Effector memory CD4-positive, alpha-beta T cell (primary cell): ENCODE measurements around the gene BACE2.
"Not testable (repeated sequence)": the region's sequence is repeated elsewhere in the genome, so short reads cannot be mapped to it uniquely, and the experiment has no call there.

Source experiments
- DNase-seq, 3 donors: peaks; one replicate each; pipeline ENCODE4 v3.0.0-alpha.2; 2020
- H3K27ac ChIP-seq: 2 replicates; pipeline ENCODE4 v1.7.0; 2013; ENCODE audit warnings: mild to moderate bottlenecking, low read length, moderate library complexity; ENCODE audit not compliant: insufficient read depth, poor library complexity, severe bottlenecking
- H3K27me3 ChIP-seq: replicated peaks from 2 replicates; pipeline ENCODE4 v1.7.0; 2013; ENCODE audit warnings: mild to moderate bottlenecking, low read length; ENCODE audit not compliant: insufficient read depth, control insufficient read depth, poor library complexity, severe bottlenecking
- H3K36me3 ChIP-seq: 2 replicates; pipeline ENCODE4 v1.7.0; 2013; ENCODE audit warnings: mild to moderate bottlenecking, low read length, moderate library complexity; ENCODE audit not compliant: control insufficient read depth, insufficient read depth
- H3K4me1 ChIP-seq: 2 replicates; pipeline ENCODE4 v1.7.0; 2013; ENCODE audit warnings: low read length, mild to moderate bottlenecking; ENCODE audit not compliant: control insufficient read depth, insufficient read depth, poor library complexity, severe bottlenecking
- H3K4me3 ChIP-seq: 2 replicates; pipeline ENCODE4 v1.7.0; 2013; ENCODE audit warnings: low read length, low read depth, mild to moderate bottlenecking; ENCODE audit not compliant: insufficient read depth, poor library complexity, severe bottlenecking
- H3K9me3 ChIP-seq: 2 replicates; pipeline ENCODE4 v1.7.0; 2013; ENCODE audit warnings: mild to moderate bottlenecking, low read length, moderate library complexity; ENCODE audit not compliant: control insufficient read depth

Gene BACE2

DNA sequence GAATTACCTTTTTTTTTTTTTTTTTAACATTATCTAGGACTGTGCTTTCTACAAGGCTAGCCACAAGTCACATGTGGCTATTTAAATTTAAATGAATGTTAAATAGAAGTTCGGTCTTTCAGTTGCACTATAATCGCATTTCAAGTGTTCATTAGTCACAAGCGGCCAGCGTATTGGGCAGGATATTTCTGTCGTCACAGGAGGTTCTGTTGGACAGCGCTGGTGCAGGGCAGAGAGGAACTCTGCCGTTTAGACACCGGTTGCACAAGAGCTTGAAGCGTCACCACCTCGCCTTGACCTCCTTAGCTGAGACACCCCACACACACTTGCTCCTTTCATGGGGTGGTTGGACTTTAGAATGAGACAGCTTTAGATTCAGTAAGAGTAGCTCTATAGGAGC is 64.1 kb downstream of the BACE2 start:
- no peak overlapping the region for H3K27ac ChIP-seq
- H3K4me1 ChIP-seq, result no peaks in the 10 kb centered on the region
- H3K36me3 ChIP-seq, result no peaks in the 10 kb centered on the region
- H3K4me3 ChIP-seq, result no peak overlapping the region
- DNase-seq, result no peak
- no peaks in the 10 kb centered on the region for H3K9me3 ChIP-seq
- H3K27me3 ChIP-seq, result no peaks in the 10 kb centered on the region

- no peaks in the 10 kb centered on the region for H3K27me3 ChIP-seq
- no peaks in the 10 kb centered on the region for H3K9me3 ChIP-seq
- H3K4me1 ChIP-seq, result no peaks in the 10 kb centered on the region
- no peaks in the 10 kb centered on the region for H3K36me3 ChIP-seq
- no peak overlapping the region for H3K4me3 ChIP-seq
- no peak overlapping the region for H3K27ac ChIP-seq
- DNase-seq, result no peak
Observed at GRCh38 chr21:41233916-41234315, 66.0 kb downstream of the BACE2 start.

- H3K9me3 ChIP-seq, result no peaks in the 10 kb centered on the region
- no peaks in the 10 kb centered on the region for H3K4me1 ChIP-seq
- no peaks in the 10 kb centered on the region for H3K36me3 ChIP-seq
- no peaks in the 10 kb centered on the region for H3K27me3 ChIP-seq
- DNase-seq, result no peak
- H3K4me3 ChIP-seq, result no peak overlapping the region
- H3K27ac ChIP-seq, result no peak overlapping the region
Observed at GRCh38 chr21:41234569-41234968, 66.6 kb downstream of the BACE2 start.

DNA sequence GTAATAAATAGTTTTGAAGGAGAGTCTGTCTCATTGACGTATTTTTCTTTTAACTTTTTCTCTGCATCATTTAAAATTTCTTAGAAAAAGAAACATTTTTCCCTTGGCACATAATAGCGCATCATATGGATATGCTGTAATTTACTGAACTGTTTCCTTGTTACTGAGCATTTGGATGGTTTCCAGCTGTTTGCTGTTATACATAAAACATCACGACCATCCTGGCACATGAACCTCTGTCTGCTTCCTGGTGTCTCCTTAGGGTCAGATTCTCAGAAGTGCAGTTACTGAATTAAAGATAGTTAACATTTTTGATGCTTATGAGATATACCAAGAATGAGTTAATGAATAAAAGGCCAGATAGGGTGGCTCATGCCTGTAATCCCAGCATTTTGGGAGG is 67.2 kb downstream of the BACE2 start:
- Histone ChIP-seq H3K4me3 (no peak overlapping the region), H3K36me3 (no peaks in the 10 kb centered on the region), H3K4me1 (no peaks in the 10 kb centered on the region), H3K27me3 (no peaks in the 10 kb centered on the region), H3K9me3 (no peaks in the 10 kb centered on the region), H3K27ac (no peak overlapping the region)
- no peak for DNase-seq

- H3K4me1 ChIP-seq, result no peaks in the 10 kb centered on the region
- H3K4me3 ChIP-seq, result no peak overlapping the region
- H3K27ac ChIP-seq, result no peak overlapping the region
- DNase-seq, result no peak
- H3K27me3 ChIP-seq, result no peaks in the 10 kb centered on the region
- no peaks in the 10 kb centered on the region for H3K36me3 ChIP-seq
- H3K9me3 ChIP-seq, result no peaks in the 10 kb centered on the region
Observed at GRCh38 chr21:41236352-41236973, 68.5 kb downstream of the BACE2 start.

DNA sequence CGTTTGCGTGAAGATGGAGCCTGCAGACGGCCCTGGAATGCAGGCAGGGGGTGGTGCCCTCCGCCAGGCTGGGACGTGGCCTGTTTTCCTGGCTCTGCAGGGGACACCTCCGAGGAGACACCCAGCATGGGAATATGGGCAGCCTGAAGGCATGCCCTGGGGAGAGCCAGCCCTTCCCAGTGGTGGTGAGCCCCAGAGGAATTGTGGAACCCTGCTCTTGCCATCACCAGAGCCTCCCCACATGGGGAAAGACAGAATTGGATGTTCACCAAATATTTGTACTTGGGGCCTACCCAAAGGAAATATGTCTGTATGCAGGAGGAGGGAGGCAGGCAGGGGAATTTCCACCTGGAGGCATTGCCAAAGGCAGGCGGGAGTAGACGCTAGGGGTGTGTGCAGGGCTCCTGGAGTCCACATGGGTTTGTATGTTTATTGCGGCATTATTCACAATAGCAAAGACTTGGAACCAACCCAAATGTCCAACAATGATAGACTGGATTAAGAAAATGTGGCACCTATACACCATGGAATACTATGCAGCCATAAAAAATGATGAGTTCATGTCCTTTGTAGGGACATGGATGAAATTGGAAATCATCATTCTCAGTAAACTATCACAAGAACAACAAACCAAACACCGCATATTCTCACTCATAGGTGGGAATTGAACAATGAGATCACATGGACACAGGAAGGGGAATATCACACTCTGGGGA is 70.3 kb downstream of the BACE2 start:
- H3K36me3 ChIP-seq, H3K27ac ChIP-seq, DNase-seq, H3K9me3 ChIP-seq, H3K4me3 ChIP-seq, H3K27me3 ChIP-seq, H3K4me1 ChIP-seq: not testable (repeated sequence)

- Histone ChIP-seq H3K36me3 (no peaks in the 10 kb centered on the region), H3K4me3 (no peak overlapping the region), H3K9me3 (no peaks in the 10 kb centered on the region), H3K27ac (no peak overlapping the region), H3K27me3 (no peaks in the 10 kb centered on the region), H3K4me1 (no peaks in the 10 kb centered on the region)
- no peak for DNase-seq
Observed at GRCh38 chr21:41240040-41240439, 72.1 kb downstream of the BACE2 start.

- H3K27me3 ChIP-seq, result no peaks in the 10 kb centered on the region
- H3K4me1 ChIP-seq, result no peaks in the 10 kb centered on the region
- H3K27ac ChIP-seq, result no peak overlapping the region
- DNase-seq, result no peak
- H3K9me3 ChIP-seq, result no peaks in the 10 kb centered on the region
- H3K36me3 ChIP-seq, result no peaks in the 10 kb centered on the region
- H3K4me3 ChIP-seq, result no peak overlapping the region
Observed at GRCh38 chr21:41241341-41241740, 73.4 kb downstream of the BACE2 start.

GRCh38 chr21:41242238-41242829 is 74.4 kb downstream of the BACE2 start:
- Histone ChIP-seq H3K36me3 (no peaks in the 10 kb centered on the region), H3K27me3 (no peaks in the 10 kb centered on the region), H3K27ac (no peak overlapping the region), H3K4me1 (no peaks in the 10 kb centered on the region), H3K9me3 (no peaks in the 10 kb centered on the region), H3K4me3 (no peak overlapping the region)
- no peak for DNase-seq

- H3K27ac ChIP-seq, result no peak overlapping the region
Observed at GRCh38 chr21:41243107-41243506, 75.1 kb downstream of the BACE2 start.

More at GRCh38 chr21:41243107-41243506, 75.1 kb downstream of the BACE2 start:
- Histone ChIP-seq H3K9me3 (no peaks in the 10 kb centered on the region), H3K4me3 (no peak overlapping the region), H3K27me3 (no peaks in the 10 kb centered on the region), H3K36me3 (no peaks in the 10 kb centered on the region), H3K4me1 (no peaks in the 10 kb centered on the region)
- DNase-seq, result no peak
